Measurements from ENCODE around the gene ZNF750. TPM values are rescaled to one million over a fixed set of nuclear protein-coding genes. Genes with fewer than 3 reads are reported as not detected.

ZNF750 gene
- total RNA-seq, 4 donors from 2014 or later: not detected

- no peaks in the 10 kb centered on the region for H3K4me1 ChIP-seq
- H3K27me3 ChIP-seq: no peaks in the 10 kb centered on the region
- no peak overlapping the region for H3K4me3 ChIP-seq
- H3K9me3 ChIP-seq: no peaks in the 10 kb centered on the region
- no peak for TF ChIP-seq POLR2A (IDR thresholded peaks at IDR 0.05)
- TF ChIP-seq CTCF (IDR thresholded peaks at IDR 0.05): no peak
- TF ChIP-seq EP300 (IDR thresholded peaks at IDR 0.05): no peak
- no peak for DNase-seq (ENCODE audit: low spot score in 2 of 2)
- 89 to 90% methylated on average over 23 of the region's 23 CpGs for WGBS, 2 donors
- no peak overlapping the region for H3K27ac ChIP-seq
- H3K36me3 ChIP-seq: peaks cover 0 to 91% (median 0%) of the 10 kb centered on the region in 3 donors
Observed at GRCh38 chr17:82813299-82814051, 26.3 kb downstream of the ZNF750 start.

GRCh38 chr17:82812601-82813000 is 27.2 kb downstream of the ZNF750 start:
- H3K4me1 ChIP-seq: peaks cover 0 to 2% (median 0%) of the 10 kb centered on the region in 4 donors
- no peak for TF ChIP-seq EP300 (IDR thresholded peaks at IDR 0.05)
- TF ChIP-seq POLR2A (IDR thresholded peaks at IDR 0.05): no peak
- no peak for TF ChIP-seq CTCF (IDR thresholded peaks at IDR 0.05)
- H3K9me3 ChIP-seq: no peaks in the 10 kb centered on the region
- no peaks in the 10 kb centered on the region for H3K27me3 ChIP-seq
- WGBS, 2 donors: 97 to 98% methylated on average over 17 of the region's 17 CpGs
- peaks cover 0 to 90% (median 0%) of the 10 kb centered on the region in 3 donors for H3K36me3 ChIP-seq
- H3K27ac ChIP-seq: no peak overlapping the region
- no peak overlapping the region for H3K4me3 ChIP-seq
- no peak for DNase-seq (ENCODE audit: low spot score in 2 of 2)

GRCh38 chr17:82812058-82812457 is 27.8 kb downstream of the ZNF750 start:
- no peak for TF ChIP-seq POLR2A (IDR thresholded peaks at IDR 0.05)
- no peak for TF ChIP-seq EP300 (IDR thresholded peaks at IDR 0.05)
- TF ChIP-seq CTCF (IDR thresholded peaks at IDR 0.05): no peak
- H3K4me1 ChIP-seq: peaks cover 0 to 8% (median 0%) of the 10 kb centered on the region in 4 donors
- H3K9me3 ChIP-seq: no peaks in the 10 kb centered on the region
- no peak overlapping the region for H3K27ac ChIP-seq
- no peaks in the 10 kb centered on the region for H3K27me3 ChIP-seq
- DNase-seq (ENCODE audit: low spot score in 2 of 2): no peak
- H3K4me3 ChIP-seq: no peak overlapping the region
- WGBS, 2 donors: 93 to 94% methylated on average over 14 to 15 of the region's 15 CpGs
- peaks cover 0 to 90% (median 0%) of the 10 kb centered on the region in 3 donors for H3K36me3 ChIP-seq

DNA sequence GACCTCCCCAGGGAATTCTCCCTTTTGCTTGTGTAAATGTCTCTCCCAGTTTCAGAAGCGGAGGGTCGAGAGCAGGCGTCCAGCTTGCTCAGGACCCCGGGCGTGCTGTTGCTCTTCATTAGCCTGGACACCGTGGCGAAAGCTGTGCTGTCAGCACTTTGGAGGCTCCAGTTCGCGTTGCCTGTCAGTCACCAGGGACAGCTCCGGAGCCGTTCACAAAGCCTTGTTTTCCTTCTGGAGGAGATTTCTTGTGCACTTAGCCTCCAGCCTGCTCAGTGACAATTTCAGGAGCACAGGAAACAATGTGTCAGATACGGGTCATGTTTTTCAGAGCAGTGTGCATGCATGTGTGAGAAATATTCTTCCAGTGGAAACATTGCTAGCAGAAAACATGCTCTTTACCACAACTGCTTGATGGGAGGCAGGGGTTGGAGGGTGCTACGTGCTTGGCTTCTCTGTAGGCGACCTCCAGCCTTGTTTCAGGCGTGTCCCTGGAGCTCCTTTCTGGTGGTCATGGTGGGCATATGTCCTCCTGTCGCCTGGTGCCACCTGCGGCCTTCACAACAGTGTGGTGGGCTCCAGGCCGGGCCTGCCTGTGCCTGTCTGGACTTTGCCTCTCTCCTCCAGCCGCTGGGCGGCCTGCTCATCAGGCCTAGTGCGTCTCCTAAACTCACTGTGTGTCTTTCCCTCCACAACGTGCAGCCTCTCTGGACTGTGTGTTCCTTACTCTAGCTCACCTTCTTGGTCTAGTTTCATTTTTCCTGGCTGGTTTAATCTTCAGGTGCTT is 29.0 kb downstream of the ZNF750 start:
- H3K4me1 ChIP-seq: peaks cover 0 to 20% (median 0%) of the 10 kb centered on the region in 4 donors
- no peak overlapping the region for H3K27ac ChIP-seq
- H3K4me3 ChIP-seq: no peak overlapping the region
- TF ChIP-seq CTCF (IDR thresholded peaks at IDR 0.05): no peak
- TF ChIP-seq EP300 (IDR thresholded peaks at IDR 0.05): no peak
- no peak for TF ChIP-seq POLR2A (IDR thresholded peaks at IDR 0.05)
- H3K27me3 ChIP-seq: no peaks in the 10 kb centered on the region
- DNase-seq (ENCODE audit: low spot score in 2 of 2): no peak
- H3K36me3 ChIP-seq: peaks cover 0 to 89% (median 0%) of the 10 kb centered on the region in 3 donors
- 80 to 84% methylated on average over 20 to 22 of the region's 22 CpGs for whole genome bisulfite sequencing, 2 donors
- H3K9me3 ChIP-seq: no peaks in the 10 kb centered on the region

All from tibial nerve (tissue), 4 donors.